ENCODE results near the gene CDX1.

Gene CDX1

GRCh38 chr5:150180241-150181026, 13.9 kb downstream of the CDX1 start:
- peak; percentile 72 for DNase-seq (ENCODE audit: low read depth)
- no peak for TF ChIP-seq CTCF (conservative IDR thresholded peaks at IDR 0.05; ENCODE audit: control insufficient read depth, insufficient read depth, low read depth, low read length)

GRCh38 chr5:150181027-150181426, 14.4 kb downstream of the CDX1 start:
- DNase-seq (ENCODE audit: low read depth): peak; percentile 70
- no peak for TF ChIP-seq CTCF (conservative IDR thresholded peaks at IDR 0.05; ENCODE audit: control insufficient read depth, insufficient read depth, low read depth, low read length)

More at GRCh38 chr5:150180241-150181026, 13.9 kb downstream of the CDX1 start:
- no peak overlapping the region for H3K4me3 ChIP-seq (ENCODE audit: control insufficient read depth, low read depth, low read length)

GRCh38 chr5:150181766-150182545, 15.4 kb downstream of the CDX1 start:
- no peak overlapping the region for H3K4me3 ChIP-seq (ENCODE audit: control insufficient read depth, low read depth, low read length)
- TF ChIP-seq CTCF (conservative IDR thresholded peaks at IDR 0.05; ENCODE audit: control insufficient read depth, insufficient read depth, low read depth, low read length): no peak
- DNase-seq (ENCODE audit: low read depth): no peak

More at GRCh38 chr5:150181027-150181426, 14.4 kb downstream of the CDX1 start:
- H3K4me3 ChIP-seq (ENCODE audit: control insufficient read depth, low read depth, low read length): no peak overlapping the region

GRCh38 chr5:150182774-150183173, 16.2 kb downstream of the CDX1 start:
- TF ChIP-seq CTCF (conservative IDR thresholded peaks at IDR 0.05; ENCODE audit: control insufficient read depth, insufficient read depth, low read depth, low read length): no peak
- no peak overlapping the region for H3K4me3 ChIP-seq (ENCODE audit: control insufficient read depth, low read depth, low read length)
- DNase-seq (ENCODE audit: low read depth): no peak

- no peak for TF ChIP-seq CTCF (conservative IDR thresholded peaks at IDR 0.05; ENCODE audit: control insufficient read depth, insufficient read depth, low read depth, low read length)
- no peak for DNase-seq (ENCODE audit: low read depth)
- no peak overlapping the region for H3K4me3 ChIP-seq (ENCODE audit: control insufficient read depth, low read depth, low read length)
These were observed 16.9 kb downstream of the CDX1 start for GRCh38 chr5:150183436-150183835.

GRCh38 chr5:150184006-150184405, 17.4 kb downstream of the CDX1 start:
- no peak for DNase-seq (ENCODE audit: low read depth)
- no peak overlapping the region for H3K4me3 ChIP-seq (ENCODE audit: control insufficient read depth, low read depth, low read length)

More at GRCh38 chr5:150184006-150184405, 17.4 kb downstream of the CDX1 start:
- TF ChIP-seq CTCF (conservative IDR thresholded peaks at IDR 0.05; ENCODE audit: control insufficient read depth, insufficient read depth, low read depth, low read length): no peak

Measured in fibroblast of mammary gland (primary cell).